B cell (primary cell): Measurements from ENCODE around the gene NRAP. TPM values are rescaled to one million over a fixed set of nuclear protein-coding genes. Genes with fewer than 3 reads are reported as not detected.

ENCODE experiments used
- ATAC-seq: fragments of 200-7000 bp; cut with Tn5 transposase; one replicate; pipeline ENCODE4 v1.10.0; 2021; ENCODE audit warnings: low read depth, mild to moderate bottlenecking, moderate number of reproducible peaks, moderate library complexity
- CTCF ChIA-PET: fragments of 350-600 bp; sonication (Branson Sonifier 250); formaldehyde crosslinking; loops from one replicate; lab custom pipeline; 2021; ENCODE audit warnings: antibody characterized with exemption, inconsistent platforms; lab: Charles Lee
- POLR2A ChIA-PET: fragments of 350-600 bp; sonication (Branson Sonifier 250); formaldehyde crosslinking; loops from one replicate; lab custom pipeline; 2021; ENCODE audit warnings: antibody characterized with exemption; lab: Charles Lee
- DNase-seq: peaks from one replicate; pipeline ENCODE4 v3.0.0; 2013
- H2AFZ ChIP-seq: 2 replicates; pipeline ENCODE4 v1.6.1; 2012; ENCODE audit warnings: mild to moderate bottlenecking, low read depth, low read length; ENCODE audit not compliant: insufficient read depth, poor library complexity, severe bottlenecking
- H3K27ac ChIP-seq, 2 donors: 1 replicate in 1 of 2; 2 replicates in 1 of 2; pipeline ENCODE4 v1.5.1; 2012 to 2013; ENCODE audit warnings: low read length in 2 of 2, mild to moderate bottlenecking in 2 of 2, moderate library complexity in 1 of 2
- H3K27me3 ChIP-seq, 4 experiments: fragments of 200-600 bp in 1 of 4; sonication (generic) in 1 of 4; replicated peaks in 1 of 4; 1 replicate in 2 of 4; 2 replicates in 2 of 4; pipeline versions ENCODE4 v1.6.1 to v1.7.0; 2013 to 2016; ENCODE audit warnings: low read length in 3 of 4, mild to moderate bottlenecking in 2 of 4, mixed read lengths in 1 of 4, moderate library complexity in 1 of 4; ENCODE audit not compliant: insufficient read depth in 4 of 4, control insufficient read depth in 3 of 4; ENCODE audit errors: control extremely low read depth in 1 of 4
- H3K36me3 ChIP-seq, 2 experiments: replicated peaks in 1 of 2; 1 replicate in 1 of 2; 2 replicates in 1 of 2; pipeline versions ENCODE4 v1.6.1 to v1.7.1; 2013; ENCODE audit warnings: low read length in 1 of 2; ENCODE audit not compliant: insufficient read depth in 2 of 2, control insufficient read depth in 1 of 2; ENCODE audit errors: control extremely low read depth in 1 of 2, extremely low read depth in 1 of 2
- H3K4me1 ChIP-seq, 2 donors: fragments of 200-600 bp in 1 of 2; sonication (generic) in 1 of 2; 1 replicate in 1 of 2; 2 replicates in 1 of 2; pipeline versions ENCODE4 v1.5.1 to v1.6.1; 2013 to 2017; ENCODE audit warnings: low read length in 2 of 2; ENCODE audit not compliant: control insufficient read depth in 2 of 2, insufficient read depth in 2 of 2
- H3K4me2 ChIP-seq: replicated peaks from 2 replicates; pipeline ENCODE3; 2012; ENCODE audit warnings: mild to moderate bottlenecking, low read depth, low read length; ENCODE audit not compliant: poor library complexity, severe bottlenecking
- H3K4me3 ChIP-seq, 5 experiments: fragments of 200-600 bp in 1 of 5; sonication (generic) in 1 of 5; 1 replicate in 3 of 5; 2 replicates in 2 of 5; pipeline versions ENCODE4 v1.5.1 to v1.7.0; 2011 to 2016; ENCODE audit warnings: low read length in 4 of 5, mild to moderate bottlenecking in 4 of 5, low read depth in 2 of 5, control low read depth in 1 of 5, moderate library complexity in 1 of 5; ENCODE audit not compliant: insufficient read depth in 1 of 5; ENCODE audit errors: control extremely low read depth in 1 of 5, extremely low read depth in 1 of 5
- H3K79me2 ChIP-seq: fragments of 200-600 bp; sonication (generic); one replicate; pipeline ENCODE4 v1.6.0; 2016; ENCODE audit warnings: low read length; ENCODE audit not compliant: control insufficient read depth, insufficient read depth
- H3K9ac ChIP-seq: fragments of 200-600 bp; sonication (generic); 2 replicates; pipeline ENCODE4 v1.6.1; 2017; ENCODE audit warnings: mild to moderate bottlenecking, low read length, moderate library complexity
- H3K9me3 ChIP-seq, 3 donors: one replicate each; pipeline versions ENCODE4 v1.6.1 to v1.7.1; 2013; ENCODE audit warnings: low read length in 2 of 3; ENCODE audit not compliant: control insufficient read depth in 2 of 3, insufficient read depth in 1 of 3; ENCODE audit errors: control extremely low read depth in 1 of 3
- H4K20me1 ChIP-seq: 2 replicates; pipeline ENCODE4 v1.6.0; 2012; ENCODE audit warnings: mild to moderate bottlenecking, low read length; ENCODE audit not compliant: insufficient read depth, control insufficient read depth, poor library complexity, severe bottlenecking
- H3K27ac Mint-ChIP-seq: one replicate; pipeline ENCODE4 v1.8.0; 2021; ENCODE audit warnings: mixed read lengths
- H3K27me3 Mint-ChIP-seq: one replicate; pipeline ENCODE4 v1.8.0; 2021; ENCODE audit warnings: mixed read lengths
- H3K4me1 Mint-ChIP-seq: one replicate; pipeline ENCODE4 v1.8.0; 2021; ENCODE audit warnings: mixed read lengths
- H3K4me3 Mint-ChIP-seq: one replicate; pipeline ENCODE4 v1.8.0; 2021; ENCODE audit warnings: mixed read lengths
- H3K9me3 Mint-ChIP-seq: one replicate; pipeline ENCODE4 v1.8.0; 2022; ENCODE audit warnings: mixed read lengths; ENCODE audit not compliant: insufficient read depth
- EZH2 ChIP-seq: IDR thresholded peaks from 2 replicates; pipeline ENCODE4 v1.6.1; 2012; ENCODE audit warnings: borderline replicate concordance, low read depth, mild to moderate bottlenecking, moderate library complexity, low read length; ENCODE audit not compliant: insufficient read depth, poor library complexity, severe bottlenecking
- WGBS: methylation state at CpG from one replicate; pipeline ENCODE4 v1.1.5; 2013; ENCODE audit warnings: missing lambda C conversion rate; ENCODE audit not compliant: insufficient coverage; 5-methylcytosine and 5-hydroxymethylcytosine counted together
- intact Hi-C: fragments of 100-400 bp; cut with micrococcal nuclease; formaldehyde crosslinking; loops from one replicate; pipeline ENCODE4 v1.10.0; 2022
- polyA plus RNA-seq: library from polyadenylated mRNA; depleted of rRNA; stranded (reverse); fragments of >200 nt; gene quantifications from 2 replicates; pipeline ENCODE4 v1.2.3, GENCODE V29; 2012
- total RNA-seq, 2 donors: library from RNA; stranded (reverse); fragments of 120-200 nt in 1 of 2; gene quantifications; 1 replicate in 1 of 2; 2 replicates in 1 of 2; pipeline versions ENCODE4 v1.2.3 to v1.2.4, GENCODE V29; 2013 to 2022
- TF ChIP-seq, protein P1 (sequence below): fragments of 200-600 bp; IDR thresholded peaks from one replicate; pipeline ENCODE4 v1.8.0; 2022; ENCODE audit warnings: antibody characterized with exemption, mild to moderate bottlenecking

The NRAP gene
- total and polyA plus RNA-seq, 2 donors (not counting 1 experiment from before 2014, with no cell fraction given) = not detected

DNA sequence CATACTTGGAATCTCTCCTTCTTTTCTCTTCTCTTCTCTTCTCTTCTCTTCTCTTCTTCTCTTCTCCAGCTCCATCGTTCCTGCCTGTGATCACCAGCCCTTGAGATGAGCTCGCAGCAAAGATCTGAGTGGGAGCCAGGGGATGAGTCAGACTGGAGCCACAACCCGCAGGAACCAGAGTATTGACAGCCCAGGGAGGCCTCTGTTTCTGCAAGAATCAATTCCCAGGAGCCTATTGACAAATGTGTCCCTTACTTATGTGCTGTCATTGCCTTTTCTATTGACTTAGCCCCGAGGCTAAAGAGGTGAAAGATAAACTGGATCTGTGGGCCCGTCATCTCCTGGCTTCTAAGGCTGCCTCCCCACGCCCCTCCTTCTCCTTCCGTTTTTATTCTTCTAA is 124.1 kb downstream of the NRAP start:
- Histone ChIP-seq H3K4me2 (no peak overlapping the region), H2AFZ (no peak overlapping the region), H3K27me3 (peaks cover 0 to 2% (median 0%) of the 10 kb centered on the region in 4 experiments), H4K20me1 (no peaks in the 10 kb centered on the region), H3K79me2 (no peaks in the 10 kb centered on the region), H3K9me3 (no peaks in the 10 kb centered on the region), H3K4me3 (no peak overlapping the region), H3K36me3 (no peaks in the 10 kb centered on the region), H3K4me1 (no peaks in the 10 kb centered on the region), H3K9ac (no peak overlapping the region), H3K27ac (no peak overlapping the region)
- intact Hi-C loops = no loop called here
- Mint-ChIP-seq H3K27me3 (peaks cover 12% of the 10 kb centered on the region), H3K4me3 (no peak overlapping the region), H3K9me3 (no peaks in the 10 kb centered on the region), H3K27ac (no peak overlapping the region), H3K4me1 (no peaks in the 10 kb centered on the region)
- ChIA-PET POLR2A (no interaction called here), CTCF (no interaction called here)
- WGBS = 91% methylated on average over 7 of the region's 7 CpGs
- no peak for ATAC-seq
- TF ChIP-seq, protein P1, sequence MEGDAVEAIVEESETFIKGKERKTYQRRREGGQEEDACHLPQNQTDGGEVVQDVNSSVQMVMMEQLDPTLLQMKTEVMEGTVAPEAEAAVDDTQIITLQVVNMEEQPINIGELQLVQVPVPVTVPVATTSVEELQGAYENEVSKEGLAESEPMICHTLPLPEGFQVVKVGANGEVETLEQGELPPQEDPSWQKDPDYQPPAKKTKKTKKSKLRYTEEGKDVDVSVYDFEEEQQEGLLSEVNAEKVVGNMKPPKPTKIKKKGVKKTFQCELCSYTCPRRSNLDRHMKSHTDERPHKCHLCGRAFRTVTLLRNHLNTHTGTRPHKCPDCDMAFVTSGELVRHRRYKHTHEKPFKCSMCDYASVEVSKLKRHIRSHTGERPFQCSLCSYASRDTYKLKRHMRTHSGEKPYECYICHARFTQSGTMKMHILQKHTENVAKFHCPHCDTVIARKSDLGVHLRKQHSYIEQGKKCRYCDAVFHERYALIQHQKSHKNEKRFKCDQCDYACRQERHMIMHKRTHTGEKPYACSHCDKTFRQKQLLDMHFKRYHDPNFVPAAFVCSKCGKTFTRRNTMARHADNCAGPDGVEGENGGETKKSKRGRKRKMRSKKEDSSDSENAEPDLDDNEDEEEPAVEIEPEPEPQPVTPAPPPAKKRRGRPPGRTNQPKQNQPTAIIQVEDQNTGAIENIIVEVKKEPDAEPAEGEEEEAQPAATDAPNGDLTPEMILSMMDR = no peak
- TF ChIP-seq EZH2 = no peak
- no peak for DNase-seq

Other genes starting within 250 kb of the NRAP start
- gene HABP2, start 111.0 kb downstream of the NRAP start, total RNA-seq = 0.10 TPM in 1 of 2 replicates, not detected in the other
- not detected in 2 replicates for gene HABP2, start 111.0 kb downstream of the NRAP start, polyA plus RNA-seq
- gene CASP7, start 15.9 kb upstream of the NRAP start, total RNA-seq = 23.9 and 28.7 TPM in 2 replicates
- gene CASP7, start 15.9 kb upstream of the NRAP start, polyA plus RNA-seq = 5.7 and 11.7 TPM in 2 replicates
- gene PLEKHS1, start 87.6 kb upstream of the NRAP start, total RNA-seq = not detected in 2 replicates
- 0.06 and 0.09 TPM in 2 replicates for gene PLEKHS1, start 87.6 kb upstream of the NRAP start, polyA plus RNA-seq
- 1.9 and 2.4 TPM in 2 replicates for gene DCLRE1A, start 190.0 kb upstream of the NRAP start, total RNA-seq
- gene DCLRE1A, start 190.0 kb upstream of the NRAP start, polyA plus RNA-seq = 1.4 and 1.6 TPM in 2 replicates
- 54.1 and 59.8 TPM in 2 replicates for gene NHLRC2, start 190.6 kb upstream of the NRAP start, total RNA-seq
- 5.7 and 5.9 TPM in 2 replicates for gene NHLRC2, start 190.6 kb upstream of the NRAP start, polyA plus RNA-seq